VCaP (cell line): ENCODE results near the gene SPTAN1.

Experiments
- H3K27ac ChIP-seq: fragments of 450-650 bp; 2 replicates; pipeline ENCODE4 v1.5.1; 2017
- TF ChIP-seq, protein P1 (sequence below): fragments of 450-650 bp; conservative IDR thresholded peaks from 2 replicates; pipeline ENCODE4 v1.5.1; 2017; ENCODE audit warnings: mild to moderate bottlenecking, moderate library complexity

The SPTAN1 gene

DNA sequence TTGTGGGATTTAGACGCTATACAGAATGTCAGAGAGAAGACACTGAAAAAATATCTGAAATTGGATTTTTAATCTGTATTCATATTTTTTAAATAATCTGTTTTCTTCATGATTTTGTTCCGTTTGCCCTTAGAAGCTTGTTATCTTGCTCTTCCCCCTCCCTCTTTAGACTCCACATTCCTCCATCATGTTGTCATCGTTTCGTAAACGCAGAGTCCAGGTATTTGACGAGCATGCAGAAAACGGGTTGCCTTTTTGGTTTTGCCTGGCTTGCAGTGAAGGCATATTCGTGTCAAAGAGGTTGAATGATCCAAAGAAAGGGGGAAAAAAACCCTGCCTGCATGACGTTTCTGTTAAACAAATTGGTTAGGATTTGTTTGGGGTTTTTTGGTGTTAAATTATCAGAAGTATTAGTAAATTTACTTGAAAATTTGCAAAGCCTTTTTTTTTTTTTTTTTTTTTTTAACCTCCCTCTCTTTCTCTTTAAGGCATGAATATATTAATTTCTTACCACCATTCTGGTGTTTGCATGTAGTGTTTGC, 2.9 kb downstream of the SPTAN1 start:
- TF ChIP-seq, protein P1, sequence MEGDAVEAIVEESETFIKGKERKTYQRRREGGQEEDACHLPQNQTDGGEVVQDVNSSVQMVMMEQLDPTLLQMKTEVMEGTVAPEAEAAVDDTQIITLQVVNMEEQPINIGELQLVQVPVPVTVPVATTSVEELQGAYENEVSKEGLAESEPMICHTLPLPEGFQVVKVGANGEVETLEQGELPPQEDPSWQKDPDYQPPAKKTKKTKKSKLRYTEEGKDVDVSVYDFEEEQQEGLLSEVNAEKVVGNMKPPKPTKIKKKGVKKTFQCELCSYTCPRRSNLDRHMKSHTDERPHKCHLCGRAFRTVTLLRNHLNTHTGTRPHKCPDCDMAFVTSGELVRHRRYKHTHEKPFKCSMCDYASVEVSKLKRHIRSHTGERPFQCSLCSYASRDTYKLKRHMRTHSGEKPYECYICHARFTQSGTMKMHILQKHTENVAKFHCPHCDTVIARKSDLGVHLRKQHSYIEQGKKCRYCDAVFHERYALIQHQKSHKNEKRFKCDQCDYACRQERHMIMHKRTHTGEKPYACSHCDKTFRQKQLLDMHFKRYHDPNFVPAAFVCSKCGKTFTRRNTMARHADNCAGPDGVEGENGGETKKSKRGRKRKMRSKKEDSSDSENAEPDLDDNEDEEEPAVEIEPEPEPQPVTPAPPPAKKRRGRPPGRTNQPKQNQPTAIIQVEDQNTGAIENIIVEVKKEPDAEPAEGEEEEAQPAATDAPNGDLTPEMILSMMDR: no peak
- H3K27ac ChIP-seq: peak overlapping the region; percentile 93

DNA sequence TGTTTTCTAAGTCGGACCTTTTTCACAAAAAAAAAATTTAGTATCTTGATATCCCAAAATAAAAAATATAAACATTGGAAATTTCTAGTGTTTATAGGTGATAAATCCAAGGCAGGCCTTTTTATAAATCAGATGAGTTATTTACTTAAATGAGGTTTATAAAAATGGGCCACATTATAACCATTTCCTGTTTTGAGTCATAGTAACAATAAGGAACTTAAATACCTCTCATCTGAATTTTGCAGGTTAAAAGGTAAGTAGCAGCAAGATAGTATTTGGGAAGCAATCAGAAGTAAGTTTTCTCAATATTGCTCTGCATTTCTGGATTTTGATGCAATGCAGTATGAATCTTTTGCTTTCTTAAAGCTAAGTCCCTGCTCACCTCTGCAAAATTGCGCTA, 3.9 kb downstream of the SPTAN1 start:
- peak overlapping the region; percentile 93 for H3K27ac ChIP-seq
- TF ChIP-seq, protein P1: no peak

DNA sequence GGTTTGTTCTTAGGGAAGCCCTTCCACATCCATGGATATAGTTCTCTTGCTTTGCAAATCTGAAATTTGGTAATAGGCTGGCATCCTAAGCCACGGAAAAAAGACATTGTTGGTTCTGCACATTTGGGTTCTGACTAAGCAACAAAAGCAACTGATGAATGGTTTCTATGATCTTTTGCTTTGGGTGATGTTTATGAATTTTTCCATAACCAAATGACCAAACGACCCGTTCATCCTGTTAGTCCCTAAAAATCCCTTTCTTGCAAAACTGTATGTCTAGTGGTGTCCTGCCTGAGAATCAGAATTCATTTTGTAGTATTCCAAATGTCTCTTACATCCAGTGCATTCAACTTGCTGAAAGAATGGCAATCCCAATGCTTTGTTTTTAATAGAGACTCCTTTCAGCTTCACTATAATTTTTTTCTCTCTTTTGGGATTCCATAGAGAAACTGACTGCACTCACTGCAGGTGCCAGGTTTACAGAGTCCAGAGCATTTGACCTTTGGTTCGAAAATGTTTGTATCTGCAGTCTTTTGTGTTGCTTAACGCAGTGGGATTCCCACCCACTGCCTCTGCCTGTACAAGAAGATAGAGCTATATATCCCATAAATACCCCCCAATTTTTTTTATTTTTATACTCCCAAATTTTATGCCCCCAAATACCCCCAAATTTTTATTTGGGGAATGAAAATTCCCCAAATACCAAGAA, 4.7 kb downstream of the SPTAN1 start:
- TF ChIP-seq, protein P1: no peak
- H3K27ac ChIP-seq: peak overlapping the region; percentile 93

DNA sequence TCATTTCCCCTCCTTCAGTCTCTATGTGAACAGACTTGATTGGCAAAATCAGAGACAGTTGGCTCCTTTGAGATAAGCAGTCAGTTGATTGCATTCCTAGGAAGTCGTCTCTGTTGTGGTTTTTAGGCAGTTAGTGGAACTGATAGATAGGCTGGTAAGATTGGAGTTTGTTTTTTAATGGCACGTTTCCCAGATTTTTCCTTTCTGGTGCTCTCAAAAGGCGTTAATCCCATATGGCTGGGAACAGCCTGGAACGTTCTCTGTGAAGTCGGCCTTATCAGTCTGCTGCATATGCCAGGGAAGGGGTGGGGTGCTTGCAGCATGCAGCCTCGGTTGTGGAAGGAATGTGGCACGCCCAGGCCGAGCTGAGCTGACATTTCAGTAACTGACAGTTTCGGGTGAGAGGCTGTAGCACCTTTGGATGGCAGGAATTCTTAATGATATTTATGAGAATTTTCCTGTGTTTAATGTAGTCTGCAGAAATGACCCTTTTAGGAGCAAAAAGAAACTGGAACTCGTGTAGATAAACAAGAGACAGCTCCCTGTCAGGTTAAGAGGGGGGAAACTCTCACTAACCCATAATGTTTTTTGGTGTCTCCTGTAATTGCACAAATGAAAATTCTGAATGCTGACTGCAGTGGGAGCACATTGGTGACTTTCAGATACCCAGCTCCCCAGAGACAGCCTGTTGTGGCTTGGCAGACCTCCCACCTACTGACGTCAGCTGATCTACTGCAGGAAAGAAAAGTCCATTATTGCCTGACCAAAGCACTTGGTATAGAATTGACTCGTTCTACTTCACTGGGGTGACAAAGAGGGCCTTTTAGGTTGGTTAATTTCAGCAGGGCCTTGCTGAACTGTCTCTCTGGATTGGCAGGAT, 6.3 kb downstream of the SPTAN1 start:
- H3K27ac ChIP-seq: peak overlapping the region; percentile 93
- TF ChIP-seq, protein P1: no peak

DNA sequence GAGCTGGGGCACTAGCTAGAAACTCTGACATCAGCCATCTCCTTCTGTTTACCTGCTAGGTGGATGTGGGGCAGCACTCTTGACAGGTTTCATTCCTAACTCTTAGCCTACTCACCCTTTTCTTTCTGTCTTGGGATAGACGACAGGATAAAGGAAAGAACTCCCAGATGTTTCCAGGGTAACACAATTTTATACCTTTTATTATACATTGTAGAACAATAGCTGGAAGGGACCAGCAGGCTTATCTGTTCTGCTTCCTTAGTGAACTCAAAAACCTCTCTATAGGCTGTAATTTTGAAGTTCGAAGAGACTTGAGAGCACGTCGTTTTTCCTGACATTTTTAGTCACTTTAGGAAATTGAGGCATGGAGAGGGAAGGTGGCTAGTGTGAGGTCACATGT, 13.2 kb downstream of the SPTAN1 start:
- no peak overlapping the region for H3K27ac ChIP-seq
- TF ChIP-seq, protein P1: no peak

DNA sequence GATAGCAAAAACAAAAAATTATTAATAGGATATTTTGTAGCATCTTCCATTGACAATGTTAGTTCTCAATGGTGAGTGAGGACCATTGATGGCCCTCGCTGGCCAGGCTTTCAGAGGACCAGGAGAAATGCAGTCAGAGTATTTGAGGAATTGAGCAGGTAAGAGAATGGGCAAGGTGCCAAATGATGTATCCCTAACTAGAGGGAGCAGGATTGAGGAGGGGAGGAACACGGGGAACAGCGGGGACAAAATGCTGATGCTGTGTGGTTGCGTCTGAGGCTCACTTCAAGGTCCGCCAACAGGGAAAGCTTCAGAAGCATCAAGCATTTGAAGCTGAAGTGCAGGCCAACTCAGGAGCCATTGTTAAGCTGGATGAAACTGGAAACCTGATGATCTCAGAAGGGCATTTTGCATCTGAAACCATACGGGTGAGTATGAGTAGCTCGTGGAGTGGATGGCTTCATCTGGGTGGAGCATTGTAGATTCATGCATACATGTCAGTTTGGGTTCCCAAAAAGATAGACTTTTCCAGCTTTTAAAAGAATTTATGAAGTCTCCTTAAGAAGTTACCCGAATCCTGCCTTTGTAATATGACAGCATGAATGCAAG, 16.2 kb downstream of the SPTAN1 start:
- TF ChIP-seq, protein P1: no peak
- H3K27ac ChIP-seq: no peak overlapping the region

DNA sequence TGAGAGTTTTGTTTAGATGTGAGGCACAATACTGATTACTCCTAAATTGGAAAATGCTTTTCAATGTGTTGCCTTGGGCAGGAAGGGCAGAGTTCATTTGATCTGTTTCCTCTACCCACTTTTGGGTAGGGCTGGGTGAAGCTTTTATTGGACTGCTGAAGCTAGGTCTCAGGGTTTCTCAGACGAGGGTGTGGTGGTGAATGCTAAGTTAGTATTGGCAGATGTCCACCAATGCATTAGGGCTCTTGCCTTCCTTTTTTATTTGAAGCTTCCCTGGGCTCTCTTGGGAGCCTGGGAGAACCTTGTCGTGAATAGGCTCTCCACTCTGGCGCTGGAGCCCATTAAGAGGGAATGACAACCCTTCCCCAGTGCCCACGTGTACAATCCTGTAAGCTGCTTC, 23.1 kb downstream of the SPTAN1 start:
- TF ChIP-seq, protein P1: no peak
- no peak overlapping the region for H3K27ac ChIP-seq
